Prostate gland (tissue), 2 donors: ENCODE results near the gene NCF2. TPM values are rescaled to one million over a fixed set of nuclear protein-coding genes. Genes with fewer than 3 reads are reported as not detected.

Source experiments
- DNase-seq: peaks from one replicate; pipeline ENCODE4 v3.0.0-alpha.2; 2019; ENCODE audit warnings: low spot score
- H3K27ac ChIP-seq, 2 donors: fragments of 200-600 bp; sonication (generic); 2 replicates each; pipeline ENCODE4 v1.5.1; 2017 to 2019
- H3K27me3 ChIP-seq: fragments of 200-600 bp; sonication (generic); replicated peaks from 2 replicates; pipeline ENCODE4 v1.5.1; 2019; ENCODE audit not compliant: insufficient read depth
- H3K36me3 ChIP-seq, 2 donors: fragments of 200-600 bp; sonication (generic); 1 replicate in 1 of 2; 2 replicates in 1 of 2; pipeline versions ENCODE4 v1.5.1 to v1.8.1; 2017 to 2019
- H3K4me1 ChIP-seq: fragments of 200-600 bp; sonication (generic); replicated peaks from 2 replicates; pipeline ENCODE4 v1.5.1; 2019
- H3K4me3 ChIP-seq, 2 donors: fragments of 200-600 bp; sonication (generic); 2 replicates each; pipeline ENCODE4 v1.5.1; 2017 to 2019
- H3K9me3 ChIP-seq: fragments of 200-600 bp; sonication (generic); 2 replicates; pipeline ENCODE4 v1.5.1; 2017
- POLR2A ChIP-seq: fragments of 450-650 bp; IDR thresholded peaks from one replicate; pipeline ENCODE4 v1.6.1; 2016; ENCODE audit warnings: antibody characterized with exemption, mild to moderate bottlenecking
- POLR2AphosphoS5 ChIP-seq: sonication (generic); formaldehyde crosslinking; IDR thresholded peaks from one replicate; pipeline ENCODE4 v1.6.1; 2017; ENCODE audit warnings: antibody characterized with exemption
- WGBS: methylation state at CpG from one replicate; pipeline ENCODE4 v1.1.5; 2018; 5-methylcytosine and 5-hydroxymethylcytosine counted together
- intact Hi-C: fragments of 100-400 bp; cut with DNase I; formaldehyde crosslinking; loops from one replicate; pipeline ENCODE4 v1.14.2; 2022
- total RNA-seq, 2 donors: library from RNA; depleted of rRNA; stranded (reverse); fragments of >200 nt; gene quantifications; one replicate each; pipeline ENCODE4 v1.1.0, GENCODE V29; 2016
- TF ChIP-seq, protein P1 (sequence below), 4 experiments: fragments of 200-600 bp in 2 of 4; fragments of 450-650 bp in 2 of 4; sonication (generic) in 2 of 4; IDR thresholded peaks; 1 replicate in 3 of 4; 2 replicates in 1 of 4; pipeline ENCODE4 v1.5.1; 2016 to 2019; ENCODE audit warnings: antibody characterized with exemption in 4 of 4, mild to moderate bottlenecking in 2 of 4, moderate library complexity in 2 of 4

NCF2 gene
- total RNA-seq, 2 donors from 2014 or later = 2.1 to 5.6 TPM

DNA sequence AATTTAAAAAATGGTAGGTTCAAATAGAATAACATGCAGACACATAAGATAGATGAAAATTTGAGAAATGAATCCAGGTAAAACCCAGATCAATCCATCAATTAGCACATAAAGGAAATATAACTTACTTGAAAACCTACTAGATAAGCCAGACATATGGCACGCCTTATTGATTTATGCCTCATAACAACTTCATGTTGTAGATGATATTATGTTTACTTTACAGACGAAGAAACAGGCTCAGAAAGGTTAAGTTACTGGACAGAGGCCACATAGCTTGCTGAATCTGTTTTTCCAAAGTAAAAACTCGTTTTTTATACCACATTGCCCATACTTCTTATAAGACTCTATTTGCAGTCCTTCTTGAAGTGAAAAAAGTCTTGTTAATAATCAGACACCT is 22.1 kb upstream of the NCF2 start:
- WGBS = 71% methylated on average over 3 of the region's 3 CpGs

DNA sequence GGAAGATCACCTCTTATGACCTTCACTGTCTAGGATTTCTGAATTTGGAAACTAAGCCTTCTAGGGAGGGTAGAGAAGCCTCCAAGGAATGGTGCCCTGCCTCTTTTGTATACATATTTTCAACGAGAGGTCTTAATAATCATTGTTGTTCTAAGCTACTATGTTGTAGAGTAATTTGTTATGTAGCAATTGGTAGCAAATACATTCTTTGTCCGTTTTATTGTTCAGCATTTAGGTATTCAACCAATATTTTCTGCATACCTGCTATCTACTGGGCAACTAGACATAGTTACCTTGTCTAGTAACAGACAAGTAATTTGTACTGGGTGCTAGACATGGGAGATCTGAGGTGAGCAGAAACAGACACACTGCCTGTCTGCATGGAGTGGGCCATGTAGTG is 20.8 kb upstream of the NCF2 start:
- no peak for TF ChIP-seq POLR2AphosphoS5
- TF ChIP-seq POLR2A = no peak
- TF ChIP-seq, protein P1, sequence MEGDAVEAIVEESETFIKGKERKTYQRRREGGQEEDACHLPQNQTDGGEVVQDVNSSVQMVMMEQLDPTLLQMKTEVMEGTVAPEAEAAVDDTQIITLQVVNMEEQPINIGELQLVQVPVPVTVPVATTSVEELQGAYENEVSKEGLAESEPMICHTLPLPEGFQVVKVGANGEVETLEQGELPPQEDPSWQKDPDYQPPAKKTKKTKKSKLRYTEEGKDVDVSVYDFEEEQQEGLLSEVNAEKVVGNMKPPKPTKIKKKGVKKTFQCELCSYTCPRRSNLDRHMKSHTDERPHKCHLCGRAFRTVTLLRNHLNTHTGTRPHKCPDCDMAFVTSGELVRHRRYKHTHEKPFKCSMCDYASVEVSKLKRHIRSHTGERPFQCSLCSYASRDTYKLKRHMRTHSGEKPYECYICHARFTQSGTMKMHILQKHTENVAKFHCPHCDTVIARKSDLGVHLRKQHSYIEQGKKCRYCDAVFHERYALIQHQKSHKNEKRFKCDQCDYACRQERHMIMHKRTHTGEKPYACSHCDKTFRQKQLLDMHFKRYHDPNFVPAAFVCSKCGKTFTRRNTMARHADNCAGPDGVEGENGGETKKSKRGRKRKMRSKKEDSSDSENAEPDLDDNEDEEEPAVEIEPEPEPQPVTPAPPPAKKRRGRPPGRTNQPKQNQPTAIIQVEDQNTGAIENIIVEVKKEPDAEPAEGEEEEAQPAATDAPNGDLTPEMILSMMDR (IDR thresholded peaks at IDR 0.05) = no peak
- no peak for DNase-seq
- Histone ChIP-seq H3K27ac (no peak overlapping the region), H3K4me1 (no peaks in the 10 kb centered on the region), H3K9me3 (no peaks in the 10 kb centered on the region), H3K4me3 (no peak overlapping the region), H3K27me3 (no peaks in the 10 kb centered on the region), H3K36me3 (no peaks in the 10 kb centered on the region)
- intact Hi-C loops = no loop called here
- 35% methylated on average over 2 of the region's 2 CpGs for WGBS

More for the DNA sequence above, 22.1 kb upstream of the NCF2 start:
- intact Hi-C loops = no loop called here
- TF ChIP-seq, protein P1 (IDR thresholded peaks at IDR 0.05) = no peak
- TF ChIP-seq POLR2A (no peak), POLR2AphosphoS5 (no peak)
- H3K27ac ChIP-seq = no peak overlapping the region
- DNase-seq = no peak
- H3K4me3 ChIP-seq = no peak overlapping the region
- H3K4me1 ChIP-seq = no peaks in the 10 kb centered on the region
- H3K9me3 ChIP-seq = no peaks in the 10 kb centered on the region
- H3K36me3 ChIP-seq = no peaks in the 10 kb centered on the region
- H3K27me3 ChIP-seq = no peaks in the 10 kb centered on the region

DNA sequence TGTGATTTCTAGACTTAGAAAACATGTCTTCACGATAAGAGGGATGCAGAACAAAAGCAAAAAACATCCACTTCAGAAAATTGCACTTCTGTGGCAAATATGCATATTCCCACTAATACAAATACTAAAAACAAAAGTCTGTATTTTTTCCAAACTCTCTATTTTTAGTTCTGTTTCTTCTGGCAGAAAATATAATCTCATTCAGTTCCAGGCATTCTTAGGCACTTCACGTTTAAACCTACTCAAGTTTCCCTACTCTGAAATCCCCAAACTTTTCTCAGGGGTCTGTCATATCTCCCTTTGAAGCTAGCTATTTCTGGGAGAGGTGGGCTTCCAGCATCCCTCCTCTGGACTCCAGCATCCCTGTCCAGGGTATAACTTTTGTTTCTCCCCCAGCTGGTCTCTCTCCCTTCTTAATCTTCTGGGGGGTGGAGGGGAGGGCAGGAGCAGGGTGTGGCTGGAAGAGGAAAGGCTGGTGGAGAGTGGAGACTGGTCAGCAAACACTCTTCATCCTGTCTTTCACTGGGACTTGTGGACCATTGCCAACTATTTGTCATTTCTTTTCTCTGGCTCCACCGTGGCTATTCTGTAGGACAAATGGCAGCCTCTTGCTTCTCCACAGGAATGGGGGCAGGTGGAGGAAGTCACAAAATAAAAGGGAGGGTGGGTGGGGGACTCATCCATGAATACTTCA is 19.6 kb upstream of the NCF2 start:
- H3K9me3 ChIP-seq = no peaks in the 10 kb centered on the region
- H3K4me3 ChIP-seq = no peak overlapping the region
- H3K36me3 ChIP-seq = no peaks in the 10 kb centered on the region
- 30% methylated on average over 3 of the region's 3 CpGs for WGBS
- no peak for TF ChIP-seq POLR2A
- TF ChIP-seq POLR2AphosphoS5 = no peak
- TF ChIP-seq, protein P1 (IDR thresholded peaks at IDR 0.05) = no peak
- DNase-seq = no peak
- intact Hi-C loops = loop anchor here (10.0 kb wide), 1 partner anchor 325 kb away; no protein-coding TSS in a partner anchor
- H3K4me1 ChIP-seq = no peaks in the 10 kb centered on the region
- peak overlapping the region; percentile 31 for H3K27ac ChIP-seq
- H3K27me3 ChIP-seq = no peaks in the 10 kb centered on the region

DNA sequence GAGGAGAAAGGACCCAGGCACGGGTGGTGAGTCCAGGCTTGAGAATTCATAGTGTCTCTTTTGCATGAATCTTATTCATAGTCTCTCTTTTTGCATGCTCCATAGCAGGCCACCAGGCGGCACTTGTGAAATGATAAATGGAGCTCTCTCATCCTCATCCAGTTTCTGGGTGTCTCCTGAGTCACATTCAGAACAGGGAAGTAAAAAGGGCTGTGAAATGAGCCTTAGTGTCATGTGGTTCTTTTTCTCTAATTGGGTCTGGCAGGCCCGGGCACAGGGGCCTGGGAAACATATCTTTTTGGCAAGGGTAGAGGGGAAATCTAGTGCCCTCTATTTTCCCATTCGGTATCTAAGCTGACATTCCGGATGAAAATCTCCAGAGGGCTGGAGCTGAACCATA is 19.1 kb upstream of the NCF2 start:
- Histone ChIP-seq H3K9me3 (no peaks in the 10 kb centered on the region), H3K4me3 (no peak overlapping the region), H3K36me3 (no peaks in the 10 kb centered on the region), H3K4me1 (no peaks in the 10 kb centered on the region), H3K27ac (peak overlapping the region; percentile 31), H3K27me3 (no peaks in the 10 kb centered on the region)
- WGBS = 40% methylated on average over 5 of the region's 5 CpGs
- TF ChIP-seq, protein P1 (IDR thresholded peaks at IDR 0.05) = peak in 2 of 4 experiments; percentile 31 to 42
- no peak for TF ChIP-seq POLR2AphosphoS5
- no peak for DNase-seq
- intact Hi-C loops = loop anchor here (10.0 kb wide), 1 partner anchor 325 kb away; no protein-coding TSS in a partner anchor
